ENCODE data around the gene MLPH.
"Not testable (repeated sequence)": the region's sequence is repeated elsewhere in the genome, so short reads cannot be mapped to it uniquely, and the experiment has no call there.

MLPH gene

DNA sequence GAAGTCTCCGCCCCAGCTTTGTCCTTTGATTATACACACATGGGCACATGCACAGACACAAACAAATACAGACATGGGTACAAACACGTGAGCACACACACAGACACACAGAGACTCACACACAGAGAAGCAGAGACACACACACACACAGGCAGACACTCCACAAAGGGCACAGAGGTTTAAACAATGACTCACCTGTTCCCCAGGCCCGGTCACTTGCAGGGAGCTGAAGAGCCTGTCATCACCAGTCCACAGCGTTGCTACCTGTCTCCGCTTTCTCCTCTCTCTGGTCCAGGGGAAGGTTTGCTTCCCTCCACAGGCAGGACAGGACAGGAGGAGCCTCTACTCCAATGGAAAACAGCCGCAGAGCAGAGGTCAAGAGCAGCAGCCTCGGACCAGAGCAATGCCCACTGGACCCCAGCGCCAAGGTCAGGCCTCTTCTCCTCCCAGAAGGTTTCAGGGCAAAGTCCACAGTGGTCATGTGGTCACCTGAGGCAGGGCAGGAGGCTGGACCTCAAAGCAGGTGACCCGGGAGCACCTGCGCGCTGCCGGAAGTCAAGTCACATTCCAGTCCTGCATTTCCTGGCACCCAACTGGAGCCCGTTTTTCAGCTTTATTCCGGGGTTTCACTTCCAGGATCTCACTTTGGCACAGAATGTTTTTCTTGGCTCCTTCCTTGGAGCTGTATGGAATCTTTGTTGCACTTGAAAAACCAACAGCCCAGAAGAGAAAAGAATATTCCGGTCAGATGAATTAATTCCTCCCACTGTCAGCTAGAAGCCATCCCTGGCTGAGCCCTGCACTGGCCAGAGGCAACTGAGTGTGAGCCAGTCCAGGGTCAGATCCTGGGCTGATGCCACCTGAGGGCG lies 103.5 kb downstream of the MLPH start, which contains the start of gene RAB17:
Gene RAB17 (minus strand): TSS at position 463 of the 869 bp plus-strand sequence. CDS start 4,580 bp downstream, outside the sequence.
- no peaks in the 10 kb centered on the region for H3K36me3 Mint-ChIP-seq
- no peak within 1 kb of the TSS for H3K4me3 Mint-ChIP-seq
- no peaks in the 10 kb centered on the region for H3K9me3 Mint-ChIP-seq (ENCODE audit: low read depth)
- H3K4me1 Mint-ChIP-seq (ENCODE audit: low read depth): peaks cover 14% of the 10 kb centered on the region
- H3K27ac Mint-ChIP-seq: no peak within 1 kb of the TSS
- H3K27me3 Mint-ChIP-seq: no peaks in the 10 kb centered on the region

DNA sequence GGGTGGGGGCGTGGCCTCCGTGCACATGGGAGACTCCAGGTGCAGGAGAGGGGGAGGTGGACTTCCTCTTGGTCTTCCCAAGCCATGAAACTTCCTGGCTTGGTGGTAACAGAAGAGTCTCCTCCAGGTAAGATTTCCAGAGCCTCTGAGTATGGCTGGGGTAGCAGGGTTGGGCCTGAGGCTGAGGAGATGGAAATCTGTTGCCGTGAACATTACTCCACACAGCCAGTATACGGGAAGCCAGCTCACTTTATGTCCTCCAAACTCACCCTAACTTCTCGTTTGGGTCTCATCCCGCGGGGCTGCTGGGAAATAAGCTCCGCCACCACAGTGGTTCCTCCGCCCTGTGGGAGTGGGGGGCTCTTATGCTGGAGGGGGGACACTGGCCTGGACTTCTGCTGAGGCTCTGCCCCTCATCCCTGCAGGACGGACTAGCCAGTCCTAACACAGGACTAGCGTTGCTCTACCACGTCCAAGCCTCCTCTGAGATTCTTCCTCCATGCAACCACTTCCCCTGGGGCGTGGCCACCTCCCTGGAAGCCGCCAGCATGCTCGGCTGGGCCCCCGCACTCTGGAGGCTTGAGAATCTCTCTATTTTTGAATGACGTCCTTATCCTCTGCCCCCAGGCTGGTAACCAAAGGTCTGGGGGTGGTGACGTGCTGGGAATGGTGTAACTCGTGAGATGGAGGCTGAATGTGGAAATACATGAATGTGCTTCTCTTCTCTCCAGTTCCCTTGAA lies 104.3 kb downstream of the MLPH start:
- Mint-ChIP-seq H3K4me3 (no peak overlapping the region), H3K27me3 (no peaks in the 10 kb centered on the region), H3K9me3 (ENCODE audit: low read depth) (no peaks in the 10 kb centered on the region), H3K4me1 (ENCODE audit: low read depth) (peaks cover 14% of the 10 kb centered on the region), H3K27ac (no peak overlapping the region), H3K36me3 (no peaks in the 10 kb centered on the region)

DNA sequence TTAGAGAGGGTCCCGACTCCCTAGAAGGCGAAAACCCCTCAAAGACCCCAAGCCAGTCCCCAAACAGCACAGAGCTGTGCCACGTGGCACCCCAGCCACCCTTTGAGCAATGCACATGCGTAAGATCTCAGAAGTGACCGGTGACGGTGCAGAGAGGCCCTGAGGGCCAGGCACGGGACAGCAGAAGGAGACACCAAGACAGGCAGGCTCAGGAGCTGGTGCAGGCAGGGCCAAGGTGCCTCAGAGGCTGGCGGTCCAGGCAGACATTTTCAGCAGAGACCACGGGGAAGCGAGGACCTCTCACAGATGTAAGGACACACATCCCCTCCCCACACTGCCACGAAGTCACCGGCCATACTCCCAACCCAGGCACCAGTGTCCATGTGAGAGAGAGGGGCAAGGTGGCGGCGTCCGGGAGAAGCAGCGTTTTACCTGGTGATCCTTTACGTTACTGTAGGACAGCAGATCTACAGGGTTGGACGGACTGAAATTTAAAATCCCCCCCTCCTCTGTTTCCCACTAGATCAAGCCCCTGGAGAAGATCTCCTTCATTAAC lies 105.5 kb downstream of the MLPH start:
- no peaks in the 10 kb centered on the region for H3K9me3 Mint-ChIP-seq (ENCODE audit: low read depth)
- no peaks in the 10 kb centered on the region for H3K27me3 Mint-ChIP-seq
- peaks cover 14% of the 10 kb centered on the region for H3K4me1 Mint-ChIP-seq (ENCODE audit: low read depth)
- no peaks in the 10 kb centered on the region for H3K36me3 Mint-ChIP-seq
- H3K4me3 Mint-ChIP-seq: no peak overlapping the region
- H3K27ac Mint-ChIP-seq: no peak overlapping the region

DNA sequence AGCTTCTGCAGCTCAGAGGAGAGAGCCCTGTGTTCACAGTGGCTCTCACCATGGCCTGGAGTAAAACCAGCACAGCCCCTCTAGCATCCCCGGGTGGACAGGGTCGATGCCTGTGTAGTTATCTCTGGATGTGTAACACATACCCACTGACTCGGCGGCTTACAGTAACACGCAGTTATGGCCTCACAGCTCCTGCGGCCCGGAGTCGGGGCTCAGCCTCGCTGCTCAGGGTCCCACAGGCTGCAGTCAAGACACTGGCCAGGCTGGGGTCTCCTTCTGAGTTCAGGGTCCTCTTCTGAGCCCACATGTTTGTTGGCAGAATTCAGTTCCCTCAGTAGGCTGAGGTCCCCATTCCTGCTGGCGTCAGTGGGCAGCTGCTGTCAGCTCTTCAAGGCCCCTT lies 106.0 kb downstream of the MLPH start:
- H3K4me1 Mint-ChIP-seq (ENCODE audit: low read depth): peaks cover 14% of the 10 kb centered on the region
- H3K9me3 Mint-ChIP-seq (ENCODE audit: low read depth): no peaks in the 10 kb centered on the region
- no peaks in the 10 kb centered on the region for H3K36me3 Mint-ChIP-seq
- H3K27ac Mint-ChIP-seq: no peak overlapping the region
- no peak overlapping the region for H3K4me3 Mint-ChIP-seq
- H3K27me3 Mint-ChIP-seq: no peaks in the 10 kb centered on the region

DNA sequence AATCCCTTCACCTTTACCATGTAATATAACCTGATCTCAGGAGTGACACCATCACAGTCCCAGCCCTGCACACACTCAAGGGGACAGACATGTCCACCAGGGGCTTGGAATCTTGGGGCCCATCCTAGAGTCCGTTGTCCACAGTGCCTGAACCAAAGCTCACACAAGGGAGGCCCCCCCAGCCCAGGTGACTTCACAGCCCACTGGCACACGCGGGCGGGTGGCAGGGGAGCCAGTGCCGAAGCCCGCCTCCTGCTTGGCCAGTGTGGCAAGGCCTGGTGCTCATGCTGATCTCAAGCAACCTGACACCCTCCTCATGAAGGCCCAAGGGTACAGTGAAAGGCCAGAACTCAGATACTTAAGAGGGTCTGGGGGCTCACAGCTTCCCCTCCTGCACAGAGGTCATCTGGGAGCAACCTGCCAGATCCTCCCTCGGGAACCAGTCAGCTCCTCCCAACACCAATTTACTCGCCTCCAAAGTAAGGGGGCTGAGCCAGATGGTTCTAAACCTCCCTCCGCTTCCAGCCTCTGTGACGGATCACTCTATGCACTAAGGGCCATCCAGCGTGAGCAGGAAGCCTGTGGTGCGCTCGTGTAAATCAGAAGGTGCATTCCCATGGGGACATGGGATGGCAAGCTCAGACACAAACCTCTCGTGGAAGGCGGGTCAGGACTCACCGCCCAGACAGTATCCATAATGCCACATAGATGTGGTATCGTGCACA lies 106.7 kb downstream of the MLPH start:
- H3K27ac Mint-ChIP-seq: no peak overlapping the region
- no peaks in the 10 kb centered on the region for H3K27me3 Mint-ChIP-seq
- H3K4me3 Mint-ChIP-seq: no peak overlapping the region
- H3K36me3 Mint-ChIP-seq: no peaks in the 10 kb centered on the region
- no peaks in the 10 kb centered on the region for H3K9me3 Mint-ChIP-seq (ENCODE audit: low read depth)
- peaks cover 14% of the 10 kb centered on the region for H3K4me1 Mint-ChIP-seq (ENCODE audit: low read depth)

DNA sequence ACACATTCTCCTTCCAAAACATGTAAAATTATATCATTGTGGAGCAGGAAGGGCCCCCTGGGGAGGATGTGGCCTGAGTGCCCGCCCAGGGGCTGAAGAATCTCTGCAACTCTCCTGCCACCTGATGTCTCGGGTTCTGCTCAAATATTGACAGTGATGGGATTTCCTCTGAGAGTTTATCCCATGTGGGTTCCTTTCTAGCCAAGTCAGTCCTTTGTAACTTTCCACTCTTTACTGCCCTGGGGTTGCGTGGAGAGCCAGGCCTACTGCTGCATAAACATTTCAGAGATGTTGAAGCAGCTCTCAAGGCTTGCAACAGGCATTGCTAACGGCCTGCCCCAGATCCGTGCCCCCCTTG lies 107.4 kb downstream of the MLPH start:
- Mint-ChIP-seq H3K27me3 (no peaks in the 10 kb centered on the region), H3K4me3 (no peak overlapping the region), H3K9me3 (ENCODE audit: low read depth) (no peaks in the 10 kb centered on the region), H3K4me1 (ENCODE audit: low read depth) (peaks cover 14% of the 10 kb centered on the region), H3K36me3 (no peaks in the 10 kb centered on the region), H3K27ac (no peak overlapping the region)

DNA sequence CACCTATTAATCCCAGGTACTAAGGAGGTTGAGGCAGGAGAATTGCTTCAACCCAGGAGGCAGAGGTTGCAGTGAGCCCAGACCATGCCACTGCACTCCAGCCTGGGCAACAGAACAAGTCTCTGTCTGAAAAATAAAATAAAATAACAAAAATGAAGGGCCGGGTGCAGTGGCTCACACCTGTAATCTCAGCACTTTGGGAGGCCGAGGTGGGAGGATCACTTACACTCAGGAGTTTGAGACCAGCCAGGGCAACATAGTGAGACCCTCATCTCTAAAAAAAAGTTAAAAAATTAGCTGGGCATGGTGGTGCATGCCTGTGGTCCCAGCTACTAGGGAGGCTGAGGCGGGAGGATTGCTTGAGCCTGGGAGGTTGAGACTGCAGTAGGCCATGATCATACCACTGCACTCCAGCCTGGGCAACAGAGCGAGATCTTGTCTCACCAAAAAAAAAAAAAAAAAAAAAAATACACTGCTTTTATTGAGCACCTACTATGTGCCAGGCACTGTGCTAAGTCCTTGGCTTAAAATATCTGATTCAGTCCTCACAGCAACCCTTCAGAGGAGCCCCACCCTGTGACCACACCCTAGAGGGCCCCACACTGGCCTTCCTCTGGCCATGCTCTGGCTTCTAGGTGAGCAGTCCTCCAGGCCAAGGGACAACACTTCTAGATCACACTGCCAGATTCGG lies 108.9 kb downstream of the MLPH start:
- not testable (repeated sequence) for H3K27ac Mint-ChIP-seq; H3K4me3 Mint-ChIP-seq; H3K36me3 Mint-ChIP-seq; H3K27me3 Mint-ChIP-seq; H3K9me3 Mint-ChIP-seq (ENCODE audit: low read depth); H3K4me1 Mint-ChIP-seq (ENCODE audit: low read depth)

DNA sequence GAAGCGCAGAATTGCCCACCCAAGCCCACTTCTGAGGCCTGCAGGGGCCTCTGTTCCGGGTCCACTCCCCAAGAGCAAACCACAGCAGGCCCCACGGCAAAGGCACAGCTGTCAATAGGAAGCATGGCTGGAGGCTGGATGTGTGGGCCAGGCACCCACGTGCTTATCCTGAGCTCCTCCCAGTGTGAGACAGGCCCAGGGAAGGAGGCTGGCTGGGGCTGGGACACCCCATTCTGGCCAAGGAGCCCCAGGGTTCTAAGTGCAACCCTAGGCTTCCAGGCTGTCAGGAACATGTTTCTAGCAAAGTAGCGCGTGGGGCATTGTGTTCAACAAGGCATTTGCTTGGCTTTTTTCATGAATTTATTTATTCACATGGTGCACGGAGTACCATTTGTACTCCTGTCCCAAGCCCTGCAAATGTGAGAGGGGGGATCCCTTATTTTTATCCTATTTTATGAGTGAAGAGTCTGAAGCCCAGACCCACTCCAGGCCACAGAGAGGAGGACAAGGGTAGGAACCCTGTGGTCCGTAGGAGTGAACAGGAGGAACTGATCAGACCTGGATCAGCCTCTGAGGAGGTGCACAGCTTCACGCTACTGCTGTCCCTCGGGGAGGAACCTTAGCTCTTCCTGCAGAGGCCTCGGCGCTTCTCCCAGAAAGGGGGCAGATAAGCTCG lies 109.6 kb downstream of the MLPH start:
- H3K4me3 Mint-ChIP-seq: no peak overlapping the region
- peaks cover 1% of the 10 kb centered on the region for H3K4me1 Mint-ChIP-seq (ENCODE audit: low read depth)
- H3K27me3 Mint-ChIP-seq: no peaks in the 10 kb centered on the region
- H3K36me3 Mint-ChIP-seq: no peaks in the 10 kb centered on the region
- H3K27ac Mint-ChIP-seq: no peak overlapping the region
- no peaks in the 10 kb centered on the region for H3K9me3 Mint-ChIP-seq (ENCODE audit: low read depth)

DNA sequence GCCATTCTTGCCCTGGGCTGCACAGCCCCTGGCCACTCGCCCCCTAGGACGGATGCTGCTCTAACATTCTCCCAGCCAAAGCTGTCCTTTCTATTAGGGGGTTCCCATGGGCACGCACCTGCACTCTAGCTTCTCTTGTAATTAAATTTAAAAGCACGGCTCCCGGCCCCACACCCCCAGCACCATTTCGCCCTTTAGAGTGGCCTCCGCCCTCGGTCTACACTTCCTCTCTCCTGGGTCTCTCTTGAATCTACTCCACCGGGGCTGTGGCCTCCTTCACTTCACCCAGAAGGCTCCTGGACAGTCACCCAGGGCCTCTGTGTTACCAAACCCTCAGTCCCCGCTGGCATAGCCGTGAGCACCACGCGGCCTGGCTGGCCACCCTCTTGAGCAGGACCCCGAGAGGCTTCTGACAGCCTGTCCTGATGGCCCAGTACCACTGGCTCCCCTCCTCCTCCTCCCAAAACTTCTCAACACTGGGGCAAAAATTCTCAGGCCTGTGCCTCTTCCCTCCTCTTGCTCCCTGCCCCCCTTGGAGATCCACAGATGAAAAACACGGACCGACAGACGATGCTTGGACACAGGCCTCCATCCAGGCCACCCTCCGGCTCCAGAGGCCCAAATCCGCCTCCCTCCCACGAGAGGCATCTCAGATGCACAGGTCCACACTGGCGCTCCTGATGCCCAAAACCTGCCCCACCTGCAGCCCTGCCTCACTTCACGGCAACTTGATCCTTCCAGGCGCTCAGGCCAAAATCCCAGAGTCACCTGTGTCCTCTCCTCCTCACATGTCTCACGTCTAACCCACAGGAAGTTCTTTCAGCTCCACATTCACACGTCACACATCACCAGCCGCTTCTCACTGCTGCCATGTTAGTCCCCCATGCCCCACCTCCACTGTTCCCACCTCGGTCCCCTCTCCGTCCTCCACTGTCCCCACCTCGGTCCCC lies 110.4 kb downstream of the MLPH start:
- H3K4me1 Mint-ChIP-seq (ENCODE audit: low read depth): no peaks in the 10 kb centered on the region
- no peaks in the 10 kb centered on the region for H3K27me3 Mint-ChIP-seq
- H3K4me3 Mint-ChIP-seq: no peak overlapping the region
- no peak overlapping the region for H3K27ac Mint-ChIP-seq
- no peaks in the 10 kb centered on the region for H3K9me3 Mint-ChIP-seq (ENCODE audit: low read depth)
- no peaks in the 10 kb centered on the region for H3K36me3 Mint-ChIP-seq

DNA sequence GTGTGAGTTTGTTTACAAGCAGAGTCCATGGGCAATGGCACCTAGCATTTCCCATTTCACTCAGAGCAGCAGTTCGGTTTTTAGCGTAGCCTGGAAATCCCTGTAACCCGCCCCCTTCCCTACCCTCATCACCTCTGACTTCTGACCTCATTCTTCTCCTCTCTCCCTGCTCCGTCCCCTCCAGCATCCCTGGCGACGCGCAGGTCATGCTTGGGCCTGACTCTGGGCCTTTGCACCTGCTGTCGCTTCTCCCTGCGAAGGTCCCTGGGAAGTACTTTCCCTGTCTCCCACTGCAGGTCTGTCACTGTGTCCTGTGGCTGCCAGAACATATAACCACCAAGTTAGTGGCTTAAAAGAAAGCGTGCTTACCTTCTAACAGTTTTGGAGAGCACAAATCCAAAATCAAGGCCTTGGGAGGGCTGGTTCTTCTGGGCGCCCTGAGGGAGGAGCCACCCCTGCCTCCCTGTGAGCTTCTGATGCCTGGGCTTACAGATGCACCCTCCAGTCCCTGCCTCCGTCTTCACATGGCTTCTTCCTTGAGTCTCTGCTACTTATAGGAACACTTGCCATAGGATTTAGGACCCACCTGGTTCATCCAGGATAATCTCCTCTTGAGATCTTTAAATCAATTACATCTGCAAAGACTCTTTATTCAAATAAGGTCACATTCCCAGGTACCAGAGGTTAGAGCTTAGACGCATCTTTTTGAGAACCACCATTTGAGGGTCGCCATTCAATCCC lies 111.6 kb downstream of the MLPH start:
- Mint-ChIP-seq H3K27me3 (no peaks in the 10 kb centered on the region), H3K9me3 (ENCODE audit: low read depth) (no peaks in the 10 kb centered on the region), H3K4me3 (no peak overlapping the region), H3K4me1 (ENCODE audit: low read depth) (peaks cover 10% of the 10 kb centered on the region), H3K27ac (no peak overlapping the region), H3K36me3 (no peaks in the 10 kb centered on the region)

DNA sequence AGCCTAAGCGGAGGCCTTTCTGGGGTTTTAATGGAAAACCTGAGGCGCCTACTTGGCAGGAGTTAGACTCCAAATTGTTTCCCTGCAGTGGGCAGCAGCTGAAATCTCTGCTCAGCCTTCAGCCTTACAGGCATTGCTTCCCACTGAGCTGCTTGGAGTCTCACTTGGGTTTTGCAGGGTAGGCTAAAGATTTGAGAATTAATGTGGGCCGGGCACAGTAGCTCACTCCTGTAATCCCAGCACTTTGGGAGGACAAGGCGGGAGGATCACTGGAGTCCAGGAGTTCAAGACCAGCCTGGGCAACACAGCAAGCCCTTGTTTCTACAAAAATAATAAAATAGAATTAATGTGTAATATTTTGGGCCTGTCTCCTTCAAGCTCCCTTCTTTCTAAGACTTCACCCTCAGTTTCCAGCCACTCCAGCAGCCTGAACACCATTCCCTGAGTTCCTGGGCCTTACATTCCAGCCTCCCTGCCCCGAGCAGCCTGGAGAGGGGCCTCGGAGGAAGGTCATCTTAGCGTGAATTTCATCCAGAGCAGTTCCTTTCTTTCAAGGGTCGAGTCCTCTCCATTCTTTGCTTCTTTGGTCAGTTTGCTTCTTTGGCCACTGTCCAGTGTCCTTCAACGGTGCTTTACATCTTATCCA lies 112.5 kb downstream of the MLPH start:
- no peak overlapping the region for H3K27ac Mint-ChIP-seq
- no peaks in the 10 kb centered on the region for H3K9me3 Mint-ChIP-seq (ENCODE audit: low read depth)
- peaks cover 16% of the 10 kb centered on the region for H3K4me1 Mint-ChIP-seq (ENCODE audit: low read depth)
- H3K27me3 Mint-ChIP-seq: no peaks in the 10 kb centered on the region
- no peak overlapping the region for H3K4me3 Mint-ChIP-seq
- no peaks in the 10 kb centered on the region for H3K36me3 Mint-ChIP-seq

DNA sequence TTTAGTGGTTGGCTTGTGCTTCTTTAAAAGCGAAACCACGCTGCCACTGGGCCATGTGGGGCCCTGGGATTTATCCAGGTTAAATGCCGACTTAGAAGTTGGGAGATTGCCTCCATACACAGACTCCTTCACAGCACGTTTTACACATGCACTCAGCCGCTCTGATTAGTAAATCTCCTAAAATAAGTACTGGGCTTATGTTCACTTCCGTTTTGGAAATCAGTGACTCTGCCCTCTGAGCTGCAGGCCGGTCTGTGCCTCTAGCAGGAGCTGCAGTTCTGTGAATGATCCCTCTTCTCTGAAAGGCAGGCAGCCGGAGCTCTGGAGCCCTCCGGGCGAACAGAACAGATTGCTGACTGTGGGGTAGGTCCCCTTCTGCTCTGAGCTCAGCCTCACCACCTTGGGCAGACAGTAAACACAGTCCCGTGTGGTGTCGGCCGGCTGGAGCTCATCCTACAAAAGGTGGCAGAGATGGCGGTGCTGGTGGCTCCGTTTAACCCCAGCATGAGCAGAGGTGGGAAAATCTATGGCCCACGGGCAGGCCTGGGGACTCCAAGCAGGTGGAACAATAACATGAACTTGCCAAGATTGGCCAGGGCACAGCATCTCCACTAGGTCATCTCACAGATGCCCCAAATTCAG lies 113.3 kb downstream of the MLPH start:
- Mint-ChIP-seq H3K27ac (no peak overlapping the region), H3K4me1 (ENCODE audit: low read depth) (peaks cover 22% of the 10 kb centered on the region), H3K27me3 (no peaks in the 10 kb centered on the region), H3K9me3 (ENCODE audit: low read depth) (no peaks in the 10 kb centered on the region), H3K4me3 (no peak overlapping the region), H3K36me3 (no peaks in the 10 kb centered on the region)
